ENCODE measurements around the gene SSC4D.

Gene SSC4D

GRCh38 chr7:76358481-76359110 lies 50.9 kb downstream of the SSC4D start, which contains the start of gene YWHAG:
Gene YWHAG (minus strand): TSS chr7:76358991. CDS start chr7:76358808, 183 bp downstream.
- Mint-ChIP-seq H3K9me3 (no peaks in the 10 kb centered on the region), H3K36me3 (ENCODE audit: low read depth) (peaks cover 35% of the 10 kb centered on the region), H3K4me1 (ENCODE audit: low read depth) (peaks cover 32% of the 10 kb centered on the region), H3K4me3 (peak within 1 kb of the TSS; percentile 95), H3K27me3 (ENCODE audit: low read depth) (no peaks in the 10 kb centered on the region), H3K27ac (peak within 1 kb of the TSS; percentile 99)
- peak; percentile 88 for DNase-seq (ENCODE audit: low spot score)

GRCh38 chr7:76358011-76358480 lies 51.5 kb downstream of the SSC4D start:
- H3K27ac Mint-ChIP-seq: peak overlapping the region; percentile 97

GRCh38 chr7:76357475-76358010 lies 52.0 kb downstream of the SSC4D start:
- H3K4me3 Mint-ChIP-seq: peak overlapping the region; percentile 95
- DNase-seq (ENCODE audit: low spot score): no peak
- no peaks in the 10 kb centered on the region for H3K27me3 Mint-ChIP-seq (ENCODE audit: low read depth)
- peaks cover 32% of the 10 kb centered on the region for H3K4me1 Mint-ChIP-seq (ENCODE audit: low read depth)
- H3K36me3 Mint-ChIP-seq (ENCODE audit: low read depth): peaks cover 35% of the 10 kb centered on the region
- H3K27ac Mint-ChIP-seq: peak overlapping the region; percentile 97
- no peaks in the 10 kb centered on the region for H3K9me3 Mint-ChIP-seq

More at GRCh38 chr7:76358011-76358480, 51.5 kb downstream of the SSC4D start:
- peak; percentile 60 for DNase-seq (ENCODE audit: low spot score)
- Mint-ChIP-seq H3K27me3 (ENCODE audit: low read depth) (no peaks in the 10 kb centered on the region), H3K36me3 (ENCODE audit: low read depth) (peaks cover 35% of the 10 kb centered on the region), H3K9me3 (no peaks in the 10 kb centered on the region), H3K4me1 (ENCODE audit: low read depth) (peaks cover 32% of the 10 kb centered on the region), H3K4me3 (peak overlapping the region; percentile 95)

- no peaks in the 10 kb centered on the region for H3K9me3 Mint-ChIP-seq
- H3K36me3 Mint-ChIP-seq (ENCODE audit: low read depth): peaks cover 37% of the 10 kb centered on the region
- H3K27ac Mint-ChIP-seq: peak overlapping the region; percentile 70
- H3K4me3 Mint-ChIP-seq: peak overlapping the region; percentile 95
- H3K4me1 Mint-ChIP-seq (ENCODE audit: low read depth): peaks cover 35% of the 10 kb centered on the region
- DNase-seq (ENCODE audit: low spot score): no peak
- no peaks in the 10 kb centered on the region for H3K27me3 Mint-ChIP-seq (ENCODE audit: low read depth)
Observed at GRCh38 chr7:76356823-76357222, 52.7 kb downstream of the SSC4D start.

- H3K4me1 Mint-ChIP-seq (ENCODE audit: low read depth): peaks cover 42% of the 10 kb centered on the region
- DNase-seq (ENCODE audit: low spot score): no peak
- peaks cover 44% of the 10 kb centered on the region for H3K36me3 Mint-ChIP-seq (ENCODE audit: low read depth)
- H3K27ac Mint-ChIP-seq: no peak overlapping the region
- no peaks in the 10 kb centered on the region for H3K9me3 Mint-ChIP-seq
- no peaks in the 10 kb centered on the region for H3K27me3 Mint-ChIP-seq (ENCODE audit: low read depth)
- peak overlapping the region; percentile 44 for H3K4me3 Mint-ChIP-seq
Observed at GRCh38 chr7:76356115-76356514, 53.4 kb downstream of the SSC4D start.

GRCh38 chr7:76354981-76355730 lies 54.3 kb downstream of the SSC4D start:
- Mint-ChIP-seq H3K27ac (peak overlapping the region; percentile 19), H3K9me3 (no peaks in the 10 kb centered on the region), H3K4me3 (peak overlapping the region; percentile 19), H3K36me3 (ENCODE audit: low read depth) (peaks cover 50% of the 10 kb centered on the region), H3K4me1 (ENCODE audit: low read depth) (peaks cover 44% of the 10 kb centered on the region), H3K27me3 (ENCODE audit: low read depth) (no peaks in the 10 kb centered on the region)
- no peak for DNase-seq (ENCODE audit: low spot score)

GRCh38 chr7:76354516-76354915 lies 55.0 kb downstream of the SSC4D start:
- DNase-seq (ENCODE audit: low spot score): no peak
- Mint-ChIP-seq H3K36me3 (ENCODE audit: low read depth) (peaks cover 54% of the 10 kb centered on the region), H3K4me1 (ENCODE audit: low read depth) (peaks cover 41% of the 10 kb centered on the region), H3K9me3 (no peaks in the 10 kb centered on the region), H3K4me3 (no peak overlapping the region), H3K27me3 (ENCODE audit: low read depth) (no peaks in the 10 kb centered on the region), H3K27ac (no peak overlapping the region)

GRCh38 chr7:76353744-76354143 lies 55.8 kb downstream of the SSC4D start:
- H3K27ac Mint-ChIP-seq: no peak overlapping the region
- H3K36me3 Mint-ChIP-seq (ENCODE audit: low read depth): peaks cover 58% of the 10 kb centered on the region
- no peak overlapping the region for H3K4me3 Mint-ChIP-seq
- H3K4me1 Mint-ChIP-seq (ENCODE audit: low read depth): peaks cover 41% of the 10 kb centered on the region
- no peaks in the 10 kb centered on the region for H3K9me3 Mint-ChIP-seq
- DNase-seq (ENCODE audit: low spot score): no peak
- H3K27me3 Mint-ChIP-seq (ENCODE audit: low read depth): no peaks in the 10 kb centered on the region

GRCh38 chr7:76352193-76352592 lies 57.3 kb downstream of the SSC4D start:
- H3K27ac Mint-ChIP-seq: no peak overlapping the region
- DNase-seq (ENCODE audit: low spot score): no peak
- peaks cover 46% of the 10 kb centered on the region for H3K4me1 Mint-ChIP-seq (ENCODE audit: low read depth)
- H3K27me3 Mint-ChIP-seq (ENCODE audit: low read depth): no peaks in the 10 kb centered on the region
- H3K9me3 Mint-ChIP-seq: no peaks in the 10 kb centered on the region
- peaks cover 55% of the 10 kb centered on the region for H3K36me3 Mint-ChIP-seq (ENCODE audit: low read depth)
- no peak overlapping the region for H3K4me3 Mint-ChIP-seq

GRCh38 chr7:76351372-76351771 lies 58.1 kb downstream of the SSC4D start:
- Mint-ChIP-seq H3K27me3 (ENCODE audit: low read depth) (no peaks in the 10 kb centered on the region), H3K4me1 (ENCODE audit: low read depth) (peaks cover 48% of the 10 kb centered on the region), H3K4me3 (no peak overlapping the region)

GRCh38 chr7:76349313-76349885 lies 60.1 kb downstream of the SSC4D start:
- no peaks in the 10 kb centered on the region for H3K9me3 Mint-ChIP-seq
- no peaks in the 10 kb centered on the region for H3K27me3 Mint-ChIP-seq (ENCODE audit: low read depth)
- peaks cover 39% of the 10 kb centered on the region for H3K4me1 Mint-ChIP-seq (ENCODE audit: low read depth)
- H3K27ac Mint-ChIP-seq: peak overlapping the region; percentile 55
- H3K36me3 Mint-ChIP-seq (ENCODE audit: low read depth): peaks cover 54% of the 10 kb centered on the region
- DNase-seq (ENCODE audit: low spot score): no peak
- H3K4me3 Mint-ChIP-seq: no peak overlapping the region

More at GRCh38 chr7:76351372-76351771, 58.1 kb downstream of the SSC4D start:
- no peak for DNase-seq (ENCODE audit: low spot score)
- Mint-ChIP-seq H3K27ac (no peak overlapping the region), H3K36me3 (ENCODE audit: low read depth) (peaks cover 59% of the 10 kb centered on the region), H3K9me3 (no peaks in the 10 kb centered on the region)

GRCh38 chr7:76347710-76348109 lies 61.8 kb downstream of the SSC4D start:
- H3K4me1 Mint-ChIP-seq (ENCODE audit: low read depth): peaks cover 41% of the 10 kb centered on the region
- DNase-seq (ENCODE audit: low spot score): no peak
- no peaks in the 10 kb centered on the region for H3K9me3 Mint-ChIP-seq
- H3K27me3 Mint-ChIP-seq (ENCODE audit: low read depth): no peaks in the 10 kb centered on the region
- H3K4me3 Mint-ChIP-seq: no peak overlapping the region
- H3K27ac Mint-ChIP-seq: peak overlapping the region; percentile 53
- peaks cover 62% of the 10 kb centered on the region for H3K36me3 Mint-ChIP-seq (ENCODE audit: low read depth)

GRCh38 chr7:76346778-76347177 lies 62.7 kb downstream of the SSC4D start:
- Mint-ChIP-seq H3K36me3 (ENCODE audit: low read depth) (peaks cover 62% of the 10 kb centered on the region), H3K9me3 (no peaks in the 10 kb centered on the region), H3K27ac (peak overlapping the region; percentile 77), H3K4me3 (peak overlapping the region; percentile 44), H3K27me3 (ENCODE audit: low read depth) (no peaks in the 10 kb centered on the region), H3K4me1 (ENCODE audit: low read depth) (peaks cover 45% of the 10 kb centered on the region)
- no peak for DNase-seq (ENCODE audit: low spot score)

GRCh38 chr7:76346097-76346496 lies 63.4 kb downstream of the SSC4D start:
- Mint-ChIP-seq H3K27me3 (ENCODE audit: low read depth) (no peaks in the 10 kb centered on the region), H3K36me3 (ENCODE audit: low read depth) (peaks cover 60% of the 10 kb centered on the region), H3K9me3 (no peaks in the 10 kb centered on the region), H3K27ac (no peak overlapping the region), H3K4me1 (ENCODE audit: low read depth) (peaks cover 43% of the 10 kb centered on the region), H3K4me3 (no peak overlapping the region)
- DNase-seq (ENCODE audit: low spot score): no peak
